Glomerular visceral epithelial cell (primary cell): Measurements from ENCODE around the gene IQCH.
"Not testable (repeated sequence)": the region's sequence is repeated elsewhere in the genome, so short reads cannot be mapped to it uniquely, and the experiment has no call there.

Source experiments
- DNase-seq: peaks from one replicate; pipeline ENCODE4 v3.0.0-alpha.2; 2016; ENCODE audit errors: extremely low spot score

IQCH gene

GRCh38 chr15:67246606-67247005, 8.0 kb upstream of the IQCH start:
- not testable (repeated sequence) for DNase-seq

- no peak for DNase-seq
Observed at GRCh38 chr15:67248011-67248505, 6.5 kb upstream of the IQCH start.

- DNase-seq: no peak
Observed at GRCh38 chr15:67249830-67250229, 4.8 kb upstream of the IQCH start.

- no peak for DNase-seq
Observed at GRCh38 chr15:67251318-67251717, 3.3 kb upstream of the IQCH start.

GRCh38 chr15:67253101-67253500, 1.5 kb upstream of the IQCH start:
- no peak for DNase-seq

GRCh38 chr15:67253549-67254237, 893 bp upstream of the IQCH start:
- DNase-seq: peak; percentile 33

- no peak for DNase-seq
Observed at GRCh38 chr15:67256051-67256450, 1.5 kb downstream of the IQCH start.

- not testable (repeated sequence) for DNase-seq
Observed at GRCh38 chr15:67258412-67258811, 3.8 kb downstream of the IQCH start.

- DNase-seq: no peak
Observed at GRCh38 chr15:67259379-67259778, 4.8 kb downstream of the IQCH start.

GRCh38 chr15:67259806-67260205, 5.2 kb downstream of the IQCH start:
- DNase-seq: no peak

GRCh38 chr15:67266870-67267269, 12.3 kb downstream of the IQCH start:
- DNase-seq: no peak

GRCh38 chr15:67267440-67267839, 12.9 kb downstream of the IQCH start:
- no peak for DNase-seq

GRCh38 chr15:67267951-67268941, 13.7 kb downstream of the IQCH start:
- DNase-seq: no peak

- no peak for DNase-seq
Observed at GRCh38 chr15:67274236-67274635, 19.6 kb downstream of the IQCH start.

GRCh38 chr15:67276666-67277065, 22.1 kb downstream of the IQCH start:
- DNase-seq: no peak

- no peak for DNase-seq
Observed at GRCh38 chr15:67280217-67280616, 25.6 kb downstream of the IQCH start.

- DNase-seq: no peak
Observed at GRCh38 chr15:67281714-67282113, 27.1 kb downstream of the IQCH start.

GRCh38 chr15:67285625-67286024, 31.0 kb downstream of the IQCH start:
- not testable (repeated sequence) for DNase-seq

GRCh38 chr15:67286400-67286799, 31.8 kb downstream of the IQCH start:
- DNase-seq: not testable (repeated sequence)

GRCh38 chr15:67290319-67290718, 35.7 kb downstream of the IQCH start:
- no peak for DNase-seq

- DNase-seq: no peak
Observed at GRCh38 chr15:67296188-67296587, 41.6 kb downstream of the IQCH start.

GRCh38 chr15:67296684-67297083, 42.1 kb downstream of the IQCH start:
- no peak for DNase-seq
